HG03469 (cell line): ENCODE data around the gene ELANE.
"Not testable (repeated sequence)": the region's sequence is repeated elsewhere in the genome, so short reads cannot be mapped to it uniquely, and the experiment has no call there.

Experiments used
- ATAC-seq: cut with Tn5 transposase; IDR thresholded peaks from one replicate; pipeline ENCODE4 v1.9.1; 2021; ENCODE audit warnings: mild to moderate bottlenecking, moderate library complexity, moderate number of reproducible peaks; ENCODE audit not compliant: unreplicated experiment

Gene ELANE

DNA sequence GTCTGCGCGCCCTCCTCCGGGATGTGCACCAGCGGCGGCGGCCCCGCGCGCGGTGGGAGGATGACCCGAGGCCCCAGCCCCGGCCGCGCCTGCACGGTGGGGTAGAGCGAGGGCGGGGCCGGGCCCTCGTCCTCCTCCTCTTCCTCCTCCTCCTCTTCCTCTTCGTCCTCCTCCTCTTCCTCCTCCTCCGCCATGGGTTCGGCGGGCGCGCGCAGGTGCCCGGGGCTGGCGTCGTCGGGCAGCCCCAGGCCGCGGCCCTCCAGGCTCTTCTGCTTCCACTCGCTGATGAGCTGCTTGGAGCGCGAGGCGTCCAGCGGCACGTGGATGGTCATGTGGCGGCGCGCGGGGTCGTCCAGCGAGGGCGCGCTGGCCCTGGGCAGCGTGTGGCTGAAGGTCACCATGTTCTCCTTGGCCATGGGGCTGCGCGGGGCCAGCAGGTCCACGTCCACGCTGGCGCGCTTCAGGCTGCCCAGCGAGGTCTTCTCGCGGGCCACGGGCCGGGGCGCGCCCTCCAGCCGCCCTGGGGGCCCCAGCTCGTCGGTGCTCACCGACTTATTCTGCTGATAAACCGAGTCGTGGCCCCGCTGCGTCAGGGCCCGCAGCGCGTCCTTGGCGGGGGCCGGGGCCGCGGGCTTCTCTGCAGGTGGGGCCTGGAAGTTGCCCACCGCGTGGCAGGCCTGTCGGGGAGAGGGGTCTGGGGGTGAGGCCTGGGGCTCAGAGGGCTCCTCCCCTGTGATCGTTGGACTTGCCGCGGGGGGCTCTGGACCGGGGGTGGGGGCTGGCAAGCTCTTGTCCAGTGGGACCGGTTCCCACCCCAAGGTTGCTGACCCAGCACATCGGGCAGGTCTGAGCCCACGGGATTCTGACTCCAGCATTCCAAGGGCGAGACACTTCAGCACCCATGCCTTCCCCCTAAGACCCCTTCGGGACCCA is 38.6 kb upstream of the ELANE start:
- no peak for ATAC-seq

DNA sequence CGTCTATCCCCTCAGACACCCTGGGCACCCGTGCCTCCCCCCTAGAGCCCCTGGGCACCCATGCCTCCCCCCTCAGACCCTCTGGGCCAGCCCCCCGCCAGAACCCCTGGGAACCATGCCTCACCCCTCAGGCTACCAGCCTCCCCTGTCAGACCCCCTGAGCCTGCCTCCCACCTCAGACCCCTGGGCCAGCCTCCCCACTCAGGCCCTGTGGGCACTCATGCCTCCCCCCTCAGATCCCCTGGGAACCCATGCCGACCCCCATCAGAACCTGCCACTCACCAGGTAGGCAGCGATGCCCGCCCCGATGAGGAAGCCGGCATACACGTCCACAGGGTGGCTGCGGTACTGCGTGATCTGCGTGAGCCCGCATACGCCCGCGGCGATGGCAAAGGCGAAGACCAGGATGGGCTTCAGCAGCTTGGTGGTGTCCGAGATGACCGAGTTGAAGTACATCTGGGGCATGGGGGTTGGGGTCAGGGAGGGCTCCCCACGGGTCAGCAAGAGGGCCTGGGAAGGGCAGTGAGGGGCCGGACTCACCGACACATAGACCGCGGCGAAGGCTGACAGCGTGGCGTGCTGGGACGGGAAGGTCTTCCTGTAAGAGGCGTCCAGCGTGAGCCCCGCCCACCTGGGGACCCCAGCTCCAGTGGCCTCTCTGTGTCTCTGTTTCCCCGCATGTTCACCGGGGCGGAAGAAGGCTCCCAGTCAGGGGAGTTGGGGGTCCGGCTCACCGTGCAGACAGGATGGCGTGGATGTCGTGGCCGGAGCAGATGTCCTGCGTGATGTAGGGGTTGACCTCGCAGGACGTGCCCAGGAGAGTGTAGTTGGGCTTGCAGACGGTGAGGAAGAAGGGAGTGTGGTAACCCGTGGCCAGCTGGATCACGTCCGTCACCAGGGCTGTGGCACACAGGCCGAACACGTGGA is 37.7 kb upstream of the ELANE start:
- ATAC-seq, result no peak

DNA sequence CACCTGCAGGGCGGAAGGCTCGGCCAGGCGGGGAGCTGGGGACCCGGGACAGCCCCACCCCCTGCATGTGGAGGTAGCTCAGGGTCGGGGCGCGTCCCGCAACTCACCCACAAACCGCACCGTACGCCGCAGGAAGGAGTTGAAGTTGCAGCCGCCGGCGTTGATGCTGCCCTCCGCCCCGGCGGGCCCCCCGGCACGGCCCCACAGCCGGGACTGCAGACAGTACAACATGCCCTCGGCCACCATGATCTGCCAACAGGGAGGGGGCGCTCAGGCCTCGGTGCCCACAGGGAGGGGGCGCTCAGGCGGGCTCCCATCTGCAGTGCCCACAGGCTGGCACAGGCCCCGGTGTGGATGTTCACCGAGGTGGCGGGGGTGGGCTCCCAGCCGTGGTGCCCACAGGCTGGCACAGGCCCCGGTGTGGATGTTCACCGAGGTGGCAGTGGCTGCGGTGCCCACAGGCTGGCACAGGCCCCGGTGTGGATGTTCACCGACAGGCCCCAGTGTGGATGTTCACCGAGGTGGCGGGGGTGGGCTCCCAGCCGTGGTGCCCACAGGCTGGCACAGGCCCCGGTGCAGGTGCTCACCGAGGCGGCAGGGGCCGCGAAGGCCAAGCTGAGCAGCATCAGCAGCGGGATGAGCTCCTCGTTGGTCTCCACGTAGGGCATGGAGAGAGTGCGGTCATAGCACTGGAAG is 36.9 kb upstream of the ELANE start:
- no peak for ATAC-seq

DNA sequence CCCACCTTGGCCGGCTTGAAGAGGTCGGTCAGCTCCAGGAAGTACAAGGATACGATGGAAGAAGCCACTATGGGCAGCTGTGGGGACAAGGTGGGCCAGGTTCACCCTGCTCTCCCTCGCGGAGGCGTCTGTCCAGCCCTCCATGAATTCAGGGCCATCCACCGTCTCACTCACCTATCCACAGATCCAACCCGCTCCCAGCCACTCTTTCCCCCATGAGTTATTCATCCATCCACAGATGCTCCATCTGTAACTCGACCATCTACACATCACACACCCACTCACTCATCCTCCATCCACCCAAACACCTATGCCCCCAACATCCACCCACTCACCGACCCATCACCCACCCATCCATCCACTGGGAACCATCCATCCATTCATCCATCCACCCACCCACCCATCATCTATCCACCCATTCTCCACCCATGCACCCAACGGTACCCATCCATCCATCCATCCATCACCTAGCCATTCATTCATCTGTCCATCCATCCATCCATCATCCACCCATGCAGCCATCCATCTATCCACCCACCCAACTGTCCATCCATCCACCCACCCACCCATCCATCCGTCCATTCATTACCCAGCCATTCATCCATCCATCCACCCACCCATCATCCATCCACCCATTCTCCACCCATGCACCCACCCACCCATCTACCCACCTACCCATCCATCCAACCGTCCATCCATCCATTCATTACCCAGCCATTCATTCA is 36.2 kb upstream of the ELANE start:
- no peak for ATAC-seq

DNA sequence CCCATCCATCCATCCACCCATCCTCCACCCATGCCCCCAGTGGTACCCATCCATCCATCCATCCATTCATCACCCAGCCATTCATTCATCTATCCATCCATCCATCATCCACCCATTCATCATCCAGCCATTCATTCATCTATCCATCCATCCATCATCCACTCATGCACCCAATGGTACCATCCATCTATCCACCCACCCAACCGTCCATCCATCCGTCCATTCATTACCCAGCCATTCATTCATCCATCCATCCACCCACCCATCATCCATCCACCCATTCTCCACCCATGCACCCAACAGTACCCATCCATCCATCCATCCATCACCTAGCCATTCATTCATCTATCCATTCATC is 35.6 kb upstream of the ELANE start:
- no peak for ATAC-seq

- not testable (repeated sequence) for ATAC-seq
Observed at GRCh38 chr19:820212-820611, 31.9 kb upstream of the ELANE start.

- no peak for ATAC-seq
Observed at GRCh38 chr19:821231-821824, 30.8 kb upstream of the ELANE start.

- ATAC-seq, result no peak
Observed at GRCh38 chr19:821825-822503, 30.1 kb upstream of the ELANE start, which contains the start of gene PLPPR3. Gene PLPPR3 (minus strand): TSS chr19:821955. CDS start chr19:821559, 396 bp downstream.

- ATAC-seq, result no peak
Observed at GRCh38 chr19:823565-824121, 28.5 kb upstream of the ELANE start.

- no peak for ATAC-seq
Observed at GRCh38 chr19:824885-825284, 27.2 kb upstream of the ELANE start.

GRCh38 chr19:825897-826644 is 26.0 kb upstream of the ELANE start:
- ATAC-seq, result no peak

GRCh38 chr19:827314-827709 is 24.8 kb upstream of the ELANE start:
- no peak for ATAC-seq

DNA sequence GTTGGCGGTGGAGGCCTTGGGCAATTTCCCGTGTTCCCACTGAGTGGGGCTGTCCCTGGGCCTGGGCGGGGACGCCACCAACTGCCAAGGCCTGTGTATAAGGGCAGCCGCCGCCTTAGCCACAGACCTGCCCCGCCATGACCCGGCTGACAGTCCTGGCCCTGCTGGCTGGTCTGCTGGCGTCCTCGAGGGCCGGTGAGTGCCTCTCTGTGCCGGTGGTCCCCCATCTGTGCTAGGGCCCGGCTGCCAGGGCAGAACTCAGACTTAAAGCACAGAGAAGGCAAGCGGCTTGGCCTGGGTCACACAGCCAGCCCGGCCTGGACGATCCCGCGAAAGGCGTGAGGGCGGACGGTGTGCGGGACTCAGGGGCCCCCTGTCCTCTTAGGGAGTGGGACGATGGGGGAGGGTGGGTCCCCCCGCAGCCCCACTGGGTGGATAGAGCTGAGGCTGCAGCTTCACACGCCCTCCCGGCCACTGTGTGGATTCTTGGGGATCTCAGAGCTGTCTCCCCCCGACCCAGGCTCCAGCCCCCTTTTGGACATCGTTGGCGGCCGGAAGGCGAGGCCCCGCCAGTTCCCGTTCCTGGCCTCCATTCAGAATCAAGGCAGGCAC is 24.3 kb upstream of the ELANE start, which contains the start of gene AZU1:
Gene AZU1, plus strand, starts transcription at position 128 of the 612 bp plus-strand sequence. Its CDS starts 10 bp downstream, at position 138.
- ATAC-seq, result no peak

DNA sequence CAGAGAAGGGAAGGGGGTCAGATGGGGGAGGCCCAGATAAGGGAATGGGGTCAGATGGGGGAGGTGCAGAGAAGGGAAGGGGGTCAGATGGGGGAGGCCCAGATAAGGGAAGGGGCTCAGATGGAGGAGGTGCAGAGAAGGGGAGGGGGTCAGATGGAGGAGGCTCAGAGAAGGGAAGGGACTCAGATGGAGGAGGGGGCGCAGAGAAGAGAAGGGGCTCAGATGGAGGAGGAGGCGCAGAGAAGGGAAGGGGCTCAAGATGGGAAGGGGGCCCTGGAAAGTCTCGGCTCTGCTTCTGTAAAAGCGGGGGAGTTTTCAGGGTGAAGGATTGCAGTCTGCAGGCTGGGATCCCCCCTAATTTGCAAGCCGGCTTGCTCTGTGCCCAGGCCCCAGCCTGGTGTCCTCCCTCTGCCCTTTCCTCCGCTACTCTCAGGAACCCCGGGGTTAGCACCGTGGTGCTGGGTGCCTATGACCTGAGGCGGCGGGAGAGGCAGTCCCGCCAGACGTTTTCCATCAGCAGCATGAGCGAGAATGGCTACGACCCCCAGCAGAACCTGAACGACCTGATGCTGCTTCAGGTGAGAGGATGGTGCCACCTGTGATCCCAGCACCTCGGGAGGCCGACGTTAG is 22.9 kb upstream of the ELANE start:
- no peak for ATAC-seq

DNA sequence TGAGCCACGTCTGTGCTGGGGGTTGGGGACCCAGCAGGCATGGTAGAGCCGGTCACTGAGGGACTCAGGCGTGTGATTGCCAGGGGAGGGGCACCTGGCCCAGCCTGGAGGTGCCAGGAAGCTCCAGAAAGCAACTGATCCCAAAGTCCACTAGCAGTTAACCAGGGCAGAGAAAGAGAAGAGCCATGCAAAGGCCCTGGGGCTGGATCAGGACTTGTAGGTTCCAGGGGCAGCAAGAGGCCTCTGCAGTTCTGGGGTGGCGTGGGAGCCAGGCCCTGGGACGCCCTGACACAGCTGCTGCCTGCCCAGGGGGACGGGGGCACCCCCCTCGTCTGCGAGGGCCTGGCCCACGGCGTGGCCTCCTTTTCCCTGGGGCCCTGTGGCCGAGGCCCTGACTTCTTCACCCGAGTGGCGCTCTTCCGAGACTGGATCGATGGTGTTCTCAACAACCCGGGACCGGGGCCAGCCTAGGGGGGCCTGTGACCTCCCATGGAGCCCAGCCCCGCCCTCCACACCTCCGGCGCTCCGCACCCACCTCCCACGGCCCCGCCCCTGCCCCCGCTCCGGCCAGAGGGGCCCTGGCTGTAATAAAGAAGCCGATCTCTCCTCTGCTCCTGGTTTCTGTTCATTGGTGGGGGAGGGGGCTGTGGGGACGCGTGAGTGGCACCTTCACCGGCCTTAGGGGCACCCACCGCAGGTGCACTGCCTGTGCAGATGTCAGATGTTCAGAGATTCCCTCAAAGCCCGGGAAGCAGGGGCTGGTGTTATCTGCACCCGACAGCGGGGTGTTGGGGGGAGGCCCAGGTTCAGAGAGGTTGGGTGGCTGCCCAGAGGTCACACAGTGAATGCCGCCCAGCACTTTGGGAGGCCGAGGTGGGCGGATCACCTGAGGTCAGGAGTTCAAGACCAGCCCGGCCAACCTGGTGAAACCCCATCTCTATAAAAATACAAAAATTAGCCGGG is 20.4 kb upstream of the ELANE start:
- ATAC-seq, result no peak

DNA sequence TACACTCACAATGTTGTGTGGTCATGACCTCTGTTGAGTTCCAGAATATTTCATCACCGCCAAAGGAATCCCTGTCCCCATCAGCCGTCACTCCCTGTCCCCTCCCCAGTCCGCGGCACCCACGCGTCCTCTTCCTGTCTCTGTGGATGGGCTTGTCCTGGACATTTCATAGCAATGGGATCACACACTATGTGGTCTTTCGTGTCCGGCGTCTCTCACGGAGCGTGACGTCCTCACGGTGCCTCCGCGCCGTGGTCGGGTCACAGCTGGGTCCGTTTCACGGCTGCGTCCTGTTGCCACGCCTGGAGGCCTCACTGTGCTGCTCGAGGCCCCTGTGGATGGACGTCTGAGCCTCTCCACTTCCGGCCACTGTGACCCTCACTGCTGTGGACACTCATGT is 17.9 kb upstream of the ELANE start:
- no peak for ATAC-seq
